ENCODE measurements around the gene HOXA3.

- TF ChIP-seq CTCF (IDR thresholded peaks at IDR 0.05) (no peak), PRDM15 (CRISPR knock-in tag; IDR thresholded peaks at IDR 0.05) (no peak)
Measured at GRCh38 chr7:27184337-27185012, 32.1 kb upstream of the HOXA3 start.

Data from WTC11 (cell line).